Ecto neural progenitor cell (in vitro differentiated cells): ENCODE measurements around the gene PCDHB15.
"Not testable (repeated sequence)": the region's sequence is repeated elsewhere in the genome, so short reads cannot be mapped to it uniquely, and the experiment has no call there.

Source experiments
- DNase-seq: peaks from one replicate; pipeline ENCODE4 v3.0.0-alpha.2; 2018; ENCODE audit warnings: low spot score

Gene PCDHB15

DNA sequence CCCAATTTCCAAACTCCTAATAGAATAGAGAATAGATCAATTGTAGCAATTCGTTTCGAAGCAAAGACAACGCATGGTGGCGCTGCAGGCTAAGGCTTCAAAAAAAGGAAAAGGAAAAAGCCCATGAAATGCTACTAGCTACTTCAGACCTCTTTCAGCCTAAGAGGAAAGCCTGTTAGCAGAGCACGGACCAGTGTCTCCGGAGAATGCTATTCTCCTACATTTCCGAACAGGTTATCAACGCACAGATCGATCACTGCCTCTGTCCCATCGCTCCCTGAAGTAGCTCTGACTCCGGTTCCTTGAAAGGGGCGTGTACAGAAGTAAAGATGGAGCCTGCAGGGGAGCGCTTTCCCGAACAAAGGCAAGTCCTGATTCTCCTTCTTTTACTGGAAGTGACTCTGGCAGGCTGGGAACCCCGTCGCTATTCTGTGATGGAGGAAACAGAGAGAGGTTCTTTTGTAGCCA lies at the start of gene PCDHB15:
TSS of gene PCDHB15 (plus strand) at position 146 of the 468 bp plus-strand sequence. CDS start at position 330, 184 bp downstream.
- DNase-seq, result peak; percentile 62

DNA sequence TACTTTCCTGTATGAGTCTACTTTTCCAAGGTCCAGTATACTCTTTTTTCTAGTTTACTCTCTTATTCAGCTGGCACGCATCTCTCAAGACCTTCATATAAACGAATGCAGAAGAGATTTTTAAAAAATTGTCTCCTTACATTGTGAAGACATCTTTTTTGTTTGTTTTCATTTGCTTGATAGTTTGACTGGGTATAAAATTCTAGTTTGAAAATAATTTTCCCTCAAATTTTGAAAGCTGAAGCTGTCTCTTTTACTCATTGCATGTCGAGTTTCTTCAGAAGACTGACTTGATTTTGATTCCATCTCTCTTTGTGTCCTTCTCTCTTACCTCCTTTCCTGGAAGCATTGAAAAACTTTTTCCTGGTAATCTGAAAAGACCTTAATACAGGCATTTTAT lies 48.8 kb upstream of the PCDHB15 start:
- no peak for DNase-seq

DNA sequence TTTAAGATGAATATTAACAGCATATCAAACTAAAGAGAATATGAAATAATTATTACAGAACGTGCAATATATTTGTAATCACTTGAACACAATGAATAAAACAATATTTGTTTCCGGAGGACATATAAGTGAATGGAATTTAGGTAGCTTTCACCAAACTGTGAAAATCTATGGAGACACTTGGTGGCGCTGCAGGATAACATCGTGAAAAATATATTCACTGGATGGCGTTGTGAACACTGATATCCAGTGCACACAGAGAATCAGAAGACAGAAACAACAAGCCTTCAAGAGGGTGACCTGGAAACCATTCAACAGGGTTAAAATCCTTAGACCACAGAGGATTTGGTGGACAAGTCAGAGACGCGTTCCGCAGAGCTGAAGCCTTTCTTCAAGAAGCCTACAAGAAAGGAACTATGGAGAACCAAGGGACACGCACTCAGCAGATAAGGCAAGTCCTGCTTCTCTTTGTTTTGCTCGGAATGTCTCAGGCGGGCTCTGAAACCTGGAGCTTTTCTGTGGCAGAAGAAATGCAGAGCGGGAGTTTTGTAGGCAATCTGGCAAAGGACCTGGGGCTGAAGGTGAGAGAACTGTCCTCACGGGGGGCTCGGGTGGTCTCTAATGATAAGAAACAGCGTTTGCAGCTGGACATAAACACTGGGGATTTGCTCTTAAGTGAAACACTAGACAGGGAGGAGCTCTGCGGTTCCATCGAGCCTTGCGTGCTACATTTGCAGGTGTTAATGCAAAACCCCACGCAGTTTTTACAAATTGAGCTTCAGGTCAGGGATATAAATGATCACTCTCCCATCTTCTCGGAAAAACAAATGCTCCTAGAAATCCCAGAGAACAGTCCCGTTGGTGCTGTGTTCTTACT lies 45.6 kb upstream of the PCDHB15 start, which contains the start of gene PCDHB11:
TSS of gene PCDHB11 (plus strand) at position 269 of the 877 bp plus-strand sequence. CDS start at position 417, 148 bp downstream.
- DNase-seq, result no peak

DNA sequence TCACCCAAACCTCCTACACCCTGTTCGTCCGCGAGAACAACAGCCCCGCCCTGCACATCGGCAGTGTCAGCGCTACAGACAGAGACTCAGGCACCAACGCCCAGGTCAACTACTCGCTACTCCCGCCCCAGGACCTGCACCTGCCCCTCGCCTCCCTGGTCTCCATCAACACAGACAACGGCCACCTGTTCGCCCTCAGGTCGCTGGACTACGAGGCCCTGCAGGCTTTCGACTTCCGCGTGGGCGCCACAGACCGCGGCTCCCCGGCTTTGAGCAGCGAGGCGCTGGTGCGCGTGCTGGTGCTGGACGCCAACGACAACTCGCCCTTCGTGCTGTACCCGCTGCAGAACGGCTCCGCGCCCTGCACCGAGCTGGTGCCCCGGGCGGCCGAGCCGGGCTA lies 44.1 kb upstream of the PCDHB15 start:
- not testable (repeated sequence) for DNase-seq

DNA sequence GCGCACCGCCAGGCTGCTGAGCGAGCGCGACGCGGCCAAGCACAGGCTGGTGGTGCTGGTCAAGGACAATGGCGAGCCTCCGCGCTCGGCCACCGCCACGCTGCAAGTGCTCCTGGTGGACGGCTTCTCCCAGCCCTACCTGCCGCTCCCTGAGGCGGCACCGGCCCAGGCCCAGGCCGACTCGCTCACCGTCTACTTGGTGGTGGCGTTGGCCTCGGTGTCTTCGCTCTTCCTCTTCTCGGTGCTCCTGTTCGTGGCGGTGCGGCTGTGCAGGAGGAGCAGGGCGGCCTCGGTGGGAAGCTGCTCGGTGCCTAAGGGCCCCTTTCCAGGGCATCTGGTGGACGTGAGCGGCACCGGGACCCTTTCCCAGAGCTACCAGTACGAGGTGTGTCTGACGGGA lies 43.5 kb upstream of the PCDHB15 start:
- DNase-seq, result not testable (repeated sequence)

DNA sequence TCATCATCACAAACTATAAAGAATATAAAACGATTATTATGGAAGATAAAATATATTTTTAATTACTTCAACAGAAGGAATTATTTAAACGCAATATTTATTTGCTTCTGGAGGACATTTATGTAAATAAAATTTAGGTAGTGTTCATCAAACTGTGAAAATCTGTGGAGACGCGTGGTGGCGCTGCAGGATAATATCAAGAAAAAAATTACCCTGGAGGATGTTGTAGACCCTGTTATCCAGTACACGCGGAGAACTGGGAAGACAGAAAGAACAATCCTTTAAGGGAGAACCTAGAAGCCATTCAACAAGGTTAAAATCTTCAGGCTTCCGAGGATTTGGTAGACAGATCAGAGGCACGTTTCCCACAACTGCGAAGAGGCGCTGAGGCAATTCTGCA lies 36.7 kb upstream of the PCDHB15 start, which contains the start of gene PCDHB12:
TSS of gene PCDHB12 (plus strand) at position 242 of the 400 bp plus-strand sequence. CDS start 189 bp downstream, outside the sequence.
- DNase-seq, result no peak

DNA sequence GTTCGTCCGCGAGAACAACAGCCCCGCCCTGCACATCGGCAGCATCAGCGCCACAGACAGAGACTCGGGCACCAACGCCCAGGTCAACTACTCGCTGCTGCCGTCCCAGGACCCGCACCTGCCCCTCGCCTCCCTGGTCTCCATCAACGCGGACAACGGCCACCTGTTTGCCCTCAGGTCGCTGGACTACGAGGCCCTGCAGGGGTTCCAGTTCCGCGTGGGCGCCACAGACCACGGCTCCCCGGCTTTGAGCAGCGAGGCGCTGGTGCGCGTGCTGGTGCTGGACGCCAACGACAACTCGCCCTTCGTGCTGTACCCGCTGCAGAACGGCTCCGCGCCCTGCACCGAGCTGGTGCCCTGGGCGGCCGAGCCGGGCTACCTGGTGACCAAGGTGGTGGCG lies 34.9 kb upstream of the PCDHB15 start:
- not testable (repeated sequence) for DNase-seq

DNA sequence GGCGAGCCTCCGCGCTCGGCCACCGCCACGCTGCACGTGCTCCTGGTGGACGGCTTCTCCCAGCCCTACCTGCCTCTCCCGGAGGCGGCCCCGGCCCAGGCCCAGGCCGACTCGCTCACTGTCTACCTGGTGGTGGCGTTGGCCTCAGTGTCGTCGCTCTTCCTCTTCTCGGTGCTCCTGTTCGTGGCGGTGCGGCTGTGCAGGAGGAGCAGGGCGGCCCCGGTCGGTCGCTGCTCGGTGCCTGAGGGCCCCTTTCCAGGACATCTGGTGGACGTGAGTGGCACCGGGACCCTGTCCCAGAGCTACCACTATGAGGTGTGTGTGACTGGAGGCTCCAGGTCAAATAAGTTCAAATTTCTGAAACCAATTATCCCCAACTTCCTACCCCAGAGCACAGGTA lies 34.3 kb upstream of the PCDHB15 start:
- not testable (repeated sequence) for DNase-seq

DNA sequence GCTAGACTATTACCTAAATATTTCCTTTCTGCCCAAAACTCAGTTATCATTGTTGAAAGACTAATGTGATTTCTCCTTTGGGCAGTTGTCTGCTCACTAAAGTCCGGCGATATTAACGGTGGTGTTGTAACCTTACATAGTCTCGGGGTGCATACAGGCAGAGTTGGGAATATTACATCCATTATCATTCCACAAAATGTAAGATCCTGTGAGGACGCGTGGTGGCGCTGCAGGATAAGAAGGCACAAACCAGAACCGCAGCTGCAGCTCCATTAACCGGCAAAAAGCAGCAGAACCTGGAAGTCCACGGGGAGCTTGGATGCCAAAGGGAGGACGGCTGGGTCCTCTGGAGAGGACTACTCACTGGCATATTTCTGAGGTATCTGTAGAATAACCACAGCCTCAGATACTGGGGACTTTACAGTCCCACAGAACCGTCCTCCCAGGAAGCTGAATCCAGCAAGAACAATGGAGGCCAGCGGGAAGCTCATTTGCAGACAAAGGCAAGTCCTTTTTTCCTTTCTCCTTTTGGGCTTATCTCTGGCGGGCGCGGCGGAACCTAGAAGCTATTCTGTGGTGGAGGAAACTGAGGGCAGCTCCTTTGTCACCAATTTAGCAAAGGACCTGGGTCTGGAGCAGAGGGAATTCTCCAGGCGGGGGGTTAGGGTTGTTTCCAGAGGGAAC lies 31.4 kb upstream of the PCDHB15 start, which contains the start of gene PCDHB13:
TSS of gene PCDHB13 (plus strand) at position 264 of the 684 bp plus-strand sequence. CDS start at position 469, 205 bp downstream.
- not testable (repeated sequence) for DNase-seq

DNA sequence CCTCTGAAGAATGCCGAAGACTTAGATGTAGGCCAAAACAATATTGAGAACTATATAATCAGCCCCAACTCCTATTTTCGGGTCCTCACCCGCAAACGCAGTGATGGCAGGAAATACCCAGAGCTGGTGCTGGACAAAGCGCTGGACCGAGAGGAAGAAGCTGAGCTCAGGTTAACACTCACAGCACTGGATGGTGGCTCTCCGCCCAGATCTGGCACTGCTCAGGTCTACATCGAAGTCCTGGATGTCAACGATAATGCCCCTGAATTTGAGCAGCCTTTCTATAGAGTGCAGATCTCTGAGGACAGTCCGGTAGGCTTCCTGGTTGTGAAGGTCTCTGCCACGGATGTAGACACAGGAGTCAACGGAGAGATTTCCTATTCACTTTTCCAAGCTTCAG lies 30.6 kb upstream of the PCDHB15 start:
- DNase-seq, result not testable (repeated sequence)

DNA sequence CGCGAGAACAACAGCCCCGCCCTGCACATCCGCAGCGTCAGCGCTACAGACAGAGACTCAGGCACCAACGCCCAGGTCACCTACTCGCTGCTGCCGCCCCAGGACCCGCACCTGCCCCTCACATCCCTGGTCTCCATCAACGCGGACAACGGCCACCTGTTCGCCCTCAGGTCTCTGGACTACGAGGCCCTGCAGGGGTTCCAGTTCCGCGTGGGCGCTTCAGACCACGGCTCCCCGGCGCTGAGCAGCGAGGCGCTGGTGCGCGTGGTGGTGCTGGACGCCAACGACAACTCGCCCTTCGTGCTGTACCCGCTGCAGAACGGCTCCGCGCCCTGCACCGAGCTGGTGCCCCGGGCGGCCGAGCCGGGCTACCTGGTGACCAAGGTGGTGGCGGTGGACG lies 29.7 kb upstream of the PCDHB15 start:
- DNase-seq, result not testable (repeated sequence)

DNA sequence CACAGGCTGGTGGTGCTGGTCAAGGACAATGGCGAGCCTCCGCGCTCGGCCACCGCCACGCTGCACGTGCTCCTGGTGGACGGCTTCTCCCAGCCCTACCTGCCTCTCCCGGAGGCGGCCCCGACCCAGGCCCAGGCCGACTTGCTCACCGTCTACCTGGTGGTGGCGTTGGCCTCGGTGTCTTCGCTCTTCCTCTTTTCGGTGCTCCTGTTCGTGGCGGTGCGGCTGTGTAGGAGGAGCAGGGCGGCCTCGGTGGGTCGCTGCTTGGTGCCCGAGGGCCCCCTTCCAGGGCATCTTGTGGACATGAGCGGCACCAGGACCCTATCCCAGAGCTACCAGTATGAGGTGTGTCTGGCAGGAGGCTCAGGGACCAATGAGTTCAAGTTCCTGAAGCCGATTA lies 29.2 kb upstream of the PCDHB15 start:
- not testable (repeated sequence) for DNase-seq

DNA sequence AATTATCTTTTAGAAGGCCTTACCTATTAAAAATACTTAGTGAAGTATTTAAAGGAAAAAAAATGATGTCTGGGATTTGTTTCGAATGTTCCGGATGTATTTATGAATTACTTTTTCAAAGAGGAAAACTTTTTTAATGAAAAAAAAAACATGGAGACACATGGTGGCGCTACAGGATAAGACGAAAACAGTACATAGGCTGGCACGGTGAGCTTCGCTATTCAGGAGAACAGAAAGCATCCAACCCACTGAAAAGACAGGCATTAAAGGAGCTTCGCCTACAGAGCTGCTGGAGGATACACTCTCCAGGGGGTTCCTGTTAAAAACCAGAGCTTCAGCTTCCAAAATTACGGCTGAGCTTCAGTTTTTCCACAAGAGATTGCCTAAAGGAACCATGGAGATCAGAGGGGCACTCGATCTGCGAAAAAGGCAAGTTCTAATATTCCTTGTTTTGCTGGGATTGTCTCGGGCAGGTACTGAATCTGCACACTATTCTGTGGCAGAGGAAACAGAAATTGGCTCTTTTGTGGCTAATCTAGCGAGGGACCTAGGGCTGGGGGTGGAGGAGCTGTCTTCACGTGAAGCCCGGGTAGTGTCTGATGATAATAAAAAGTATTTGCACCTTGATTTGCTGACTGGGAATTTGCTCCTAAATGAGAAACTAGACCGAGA lies 21.9 kb upstream of the PCDHB15 start, which contains the start of gene PCDHB14:
TSS of gene PCDHB14 (plus strand) at position 232 of the 672 bp plus-strand sequence. CDS start at position 395, 163 bp downstream.
- no peak for DNase-seq

DNA sequence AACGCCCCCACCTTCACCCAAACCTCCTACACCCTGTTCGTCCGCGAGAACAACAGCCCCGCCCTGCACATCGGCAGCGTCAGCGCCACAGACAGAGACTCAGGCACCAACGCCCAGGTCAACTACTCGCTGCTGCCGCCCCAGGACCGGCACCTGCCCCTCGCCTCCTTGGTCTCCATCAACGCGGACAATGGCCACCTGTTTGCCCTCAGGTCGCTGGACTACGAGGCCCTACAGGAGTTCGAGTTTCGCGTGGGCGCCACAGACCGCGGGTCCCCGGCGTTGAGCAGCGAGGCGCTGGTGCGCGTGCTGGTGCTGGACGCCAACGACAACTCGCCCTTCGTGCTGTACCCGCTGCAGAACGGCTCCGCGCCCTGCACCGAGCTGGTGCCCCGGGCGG lies 20.4 kb upstream of the PCDHB15 start:
- DNase-seq, result not testable (repeated sequence)

DNA sequence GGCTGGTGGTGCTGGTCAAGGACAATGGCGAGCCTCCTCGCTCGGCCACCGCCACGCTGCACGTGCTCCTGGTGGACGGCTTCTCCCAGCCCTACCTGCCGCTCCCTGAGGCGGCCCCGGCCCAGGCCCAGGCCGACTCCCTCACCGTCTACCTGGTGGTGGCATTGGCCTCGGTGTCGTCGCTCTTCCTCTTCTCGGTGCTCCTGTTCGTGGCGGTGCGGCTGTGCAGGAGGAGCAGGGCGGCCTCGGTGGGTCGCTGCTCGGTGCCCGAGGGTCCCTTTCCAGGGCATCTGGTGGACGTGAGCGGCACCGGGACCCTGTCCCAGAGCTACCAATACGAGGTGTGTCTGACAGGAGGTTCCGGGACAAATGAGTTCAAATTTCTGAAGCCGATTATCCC lies 19.8 kb upstream of the PCDHB15 start:
- not testable (repeated sequence) for DNase-seq

DNA sequence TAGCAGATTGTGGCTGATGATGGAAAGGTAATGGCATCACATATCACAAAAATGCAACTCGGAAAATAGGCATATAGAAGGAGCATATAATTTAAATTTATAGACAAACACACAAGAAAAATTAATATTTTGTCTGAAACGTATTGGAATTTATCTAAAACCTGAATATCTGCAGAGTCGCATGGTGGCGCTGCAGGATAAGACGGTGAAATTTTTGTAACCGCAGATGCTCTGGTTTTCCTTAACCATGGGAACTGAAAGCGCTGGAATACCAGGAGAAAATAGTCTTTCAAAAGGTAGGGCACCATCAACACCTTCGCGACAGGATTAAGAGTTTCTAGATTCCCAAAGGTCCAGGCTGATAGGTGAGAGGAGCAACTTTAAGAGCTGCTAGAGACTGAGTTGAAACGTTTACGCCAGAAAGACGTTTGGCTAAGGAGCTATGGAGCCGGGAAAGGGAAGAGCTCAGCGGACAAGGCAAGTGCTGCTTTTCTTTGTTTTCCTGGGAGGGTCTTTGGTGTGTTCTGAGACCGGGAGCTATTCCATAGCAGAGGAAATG lies 11.0 kb upstream of the PCDHB15 start:
- DNase-seq, result no peak

DNA sequence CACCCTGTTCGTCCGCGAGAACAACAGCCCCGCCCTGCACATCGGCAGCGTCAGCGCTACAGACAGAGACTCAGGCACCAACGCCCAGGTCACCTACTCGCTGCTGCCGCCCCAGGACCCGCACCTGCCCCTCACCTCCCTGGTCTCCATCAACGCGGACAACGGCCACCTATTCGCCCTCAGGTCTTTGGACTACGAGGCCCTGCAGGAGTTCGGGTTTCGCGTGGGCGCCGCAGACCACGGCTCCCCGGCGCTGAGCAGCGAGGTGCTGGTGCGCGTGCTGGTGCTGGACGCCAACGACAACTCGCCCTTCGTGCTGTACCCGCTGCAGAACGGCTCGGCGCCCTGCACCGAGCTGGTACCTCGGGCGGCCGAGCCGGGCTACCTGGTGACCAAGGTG lies 9.3 kb upstream of the PCDHB15 start:
- DNase-seq, result not testable (repeated sequence)

DNA sequence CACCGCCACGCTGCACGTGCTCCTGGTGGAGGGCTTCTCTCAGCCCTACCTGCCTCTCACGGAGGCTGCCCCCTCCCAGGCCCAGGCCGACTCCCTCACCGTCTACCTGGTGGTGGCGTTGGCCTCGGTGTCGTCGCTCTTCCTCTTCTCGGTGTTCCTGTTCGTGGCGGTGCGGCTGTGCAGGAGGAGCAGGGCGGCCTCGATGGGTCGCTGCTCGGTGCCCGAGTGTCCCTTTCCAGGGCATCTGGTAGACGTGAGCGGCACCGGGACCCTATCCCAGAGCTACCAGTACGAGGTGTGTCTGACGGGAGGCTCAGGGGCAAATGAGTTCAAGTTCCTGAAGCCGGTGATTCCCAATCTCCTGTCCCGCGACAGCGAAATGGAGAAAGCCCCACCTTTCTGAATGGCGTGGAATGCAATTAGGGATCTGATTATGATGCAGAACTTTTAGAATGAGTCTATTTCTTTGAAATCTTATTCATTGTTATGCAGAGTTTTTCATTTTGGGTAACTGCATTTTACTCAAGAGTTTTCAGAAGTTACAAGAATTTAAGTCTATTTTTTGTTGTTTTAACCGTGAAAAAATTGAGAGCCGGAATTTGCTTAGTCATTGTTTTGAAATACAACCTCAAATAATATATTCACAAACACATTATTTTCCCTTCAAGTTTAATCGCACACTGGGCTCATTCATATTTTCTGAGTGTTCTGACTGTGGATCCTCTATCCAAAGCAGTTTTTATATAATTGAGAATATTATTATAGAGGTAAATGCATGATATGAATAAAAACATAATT lies 8.5 kb upstream of the PCDHB15 start:
- DNase-seq, result no peak

DNA sequence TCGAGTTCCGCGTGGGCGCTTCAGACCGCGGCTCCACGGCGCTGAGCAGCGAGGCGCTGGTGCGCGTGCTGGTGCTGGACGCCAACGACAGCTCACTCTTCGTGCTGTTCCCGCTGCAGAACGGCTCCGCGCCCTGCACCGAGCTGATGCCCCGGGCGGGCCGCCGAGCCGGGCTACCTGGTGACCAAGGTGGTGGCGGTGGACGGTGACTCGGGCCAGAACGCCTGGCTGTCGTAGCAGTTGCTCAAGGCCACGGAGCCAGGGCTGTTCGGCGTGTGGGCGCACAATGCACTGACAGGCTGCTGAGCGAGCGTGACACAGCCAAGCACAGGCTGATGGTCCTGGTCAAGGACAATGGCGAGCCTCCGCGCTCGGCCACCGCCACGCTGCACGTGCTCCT lies 3.7 kb upstream of the PCDHB15 start:
- no peak for DNase-seq

DNA sequence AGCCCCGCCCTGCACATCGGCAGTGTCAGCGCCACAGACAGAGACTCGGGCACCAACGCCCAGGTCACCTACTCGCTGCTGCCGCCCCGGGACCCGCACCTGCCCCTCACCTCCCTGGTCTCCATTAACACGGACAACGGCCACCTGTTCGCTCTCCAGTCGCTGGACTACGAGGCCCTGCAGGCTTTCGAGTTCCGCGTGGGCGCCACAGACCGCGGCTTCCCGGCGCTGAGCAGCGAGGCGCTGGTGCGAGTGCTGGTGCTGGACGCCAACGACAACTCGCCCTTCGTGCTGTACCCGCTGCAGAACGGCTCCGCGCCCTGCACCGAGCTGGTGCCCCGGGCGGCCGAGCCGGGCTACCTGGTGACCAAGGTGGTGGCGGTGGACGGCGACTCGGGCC lies 1.8 kb downstream of the PCDHB15 start:
- not testable (repeated sequence) for DNase-seq

DNA sequence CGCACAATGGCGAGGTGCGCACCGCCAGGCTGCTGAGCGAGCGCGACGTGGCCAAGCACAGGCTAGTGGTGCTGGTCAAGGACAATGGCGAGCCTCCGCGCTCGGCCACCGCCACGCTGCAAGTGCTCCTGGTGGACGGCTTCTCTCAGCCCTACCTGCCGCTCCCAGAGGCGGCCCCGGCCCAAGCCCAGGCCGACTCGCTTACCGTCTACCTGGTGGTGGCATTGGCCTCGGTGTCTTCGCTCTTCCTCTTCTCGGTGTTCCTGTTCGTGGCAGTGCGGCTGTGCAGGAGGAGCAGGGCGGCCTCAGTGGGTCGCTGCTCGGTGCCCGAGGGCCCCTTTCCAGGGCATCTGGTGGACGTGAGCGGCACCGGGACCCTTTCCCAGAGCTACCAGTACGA lies 2.2 kb downstream of the PCDHB15 start:
- not testable (repeated sequence) for DNase-seq
